Keratinocyte (primary cell): ENCODE measurements around the gene TBK1.

Experiments used
- EZH2 ChIP-seq: IDR thresholded peaks from one replicate; pipeline ENCODE4 v1.6.1; 2012; ENCODE audit warnings: inconsistent platforms, mild to moderate bottlenecking, low read length, moderate library complexity
- TF ChIP-seq, protein P1 (sequence below), 3 experiments: IDR thresholded peaks in 1 of 3; conservative IDR thresholded peaks in 1 of 3; optimal IDR thresholded peaks in 1 of 3; 2 replicates in 2 of 3; 3 replicates in 1 of 3; pipeline versions ENCODE3 to v1.5.1; 2011; ENCODE audit warnings: low read length in 3 of 3, mild to moderate bottlenecking in 3 of 3, moderate library complexity in 2 of 3, control low read depth in 1 of 3, inconsistent platforms in 1 of 3; ENCODE audit not compliant: insufficient read depth in 2 of 3; ENCODE audit errors: extremely low read depth in 1 of 3

DNA sequence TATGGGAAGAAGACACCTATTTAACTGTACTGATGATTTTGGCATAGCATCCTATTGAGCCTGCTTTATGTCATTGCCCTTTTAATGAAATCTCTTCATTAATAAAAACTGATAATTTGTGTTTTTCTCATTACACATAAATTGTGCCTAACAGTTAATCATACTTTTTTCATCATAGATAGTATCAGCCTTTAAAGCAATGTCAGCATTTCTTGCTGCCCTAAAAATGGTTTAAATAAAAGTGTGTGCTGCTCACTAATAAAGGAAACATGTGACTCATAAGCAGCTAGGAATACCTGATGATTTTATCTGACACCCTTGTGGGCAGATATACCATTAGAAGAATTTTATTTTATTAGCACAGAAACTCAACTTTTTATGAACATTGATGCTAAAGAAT is 26.7 kb downstream of the TBK1 start:
- TF ChIP-seq, protein P1, sequence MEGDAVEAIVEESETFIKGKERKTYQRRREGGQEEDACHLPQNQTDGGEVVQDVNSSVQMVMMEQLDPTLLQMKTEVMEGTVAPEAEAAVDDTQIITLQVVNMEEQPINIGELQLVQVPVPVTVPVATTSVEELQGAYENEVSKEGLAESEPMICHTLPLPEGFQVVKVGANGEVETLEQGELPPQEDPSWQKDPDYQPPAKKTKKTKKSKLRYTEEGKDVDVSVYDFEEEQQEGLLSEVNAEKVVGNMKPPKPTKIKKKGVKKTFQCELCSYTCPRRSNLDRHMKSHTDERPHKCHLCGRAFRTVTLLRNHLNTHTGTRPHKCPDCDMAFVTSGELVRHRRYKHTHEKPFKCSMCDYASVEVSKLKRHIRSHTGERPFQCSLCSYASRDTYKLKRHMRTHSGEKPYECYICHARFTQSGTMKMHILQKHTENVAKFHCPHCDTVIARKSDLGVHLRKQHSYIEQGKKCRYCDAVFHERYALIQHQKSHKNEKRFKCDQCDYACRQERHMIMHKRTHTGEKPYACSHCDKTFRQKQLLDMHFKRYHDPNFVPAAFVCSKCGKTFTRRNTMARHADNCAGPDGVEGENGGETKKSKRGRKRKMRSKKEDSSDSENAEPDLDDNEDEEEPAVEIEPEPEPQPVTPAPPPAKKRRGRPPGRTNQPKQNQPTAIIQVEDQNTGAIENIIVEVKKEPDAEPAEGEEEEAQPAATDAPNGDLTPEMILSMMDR (optimal IDR thresholded peaks at IDR 0.05 in 1 of 3, IDR thresholded peaks at IDR 0.05 in 1 of 3, conservative IDR thresholded peaks at IDR 0.05 in 1 of 3; ENCODE audit: extremely low read depth in 1 of 3, insufficient read depth in 2 of 3, low read length in 3 of 3): no peak
- no peak for TF ChIP-seq EZH2
